ENCODE data around the gene ARMC7. TPM values are rescaled to one million over a fixed set of nuclear protein-coding genes. Genes with fewer than 3 reads are reported as not detected.
"Not testable (repeated sequence)": the region's sequence is repeated elsewhere in the genome, so short reads cannot be mapped to it uniquely, and the experiment has no call there.

Gene ARMC7
- total RNA-seq, 2 donors from 2014 or later = 20.0 to 26.6 TPM

- Histone ChIP-seq H3K27ac (ENCODE audit: low read depth, low read length) (peak within 1 kb of the TSS; percentile 86), H3K9ac (ENCODE audit: extremely low read depth, low read length, poor library complexity, severe bottlenecking) (peak within 1 kb of the TSS; percentile 73), H3K36me3 (ENCODE audit: control insufficient read depth, insufficient read depth, low read length) (peaks cover 41% of the 10 kb centered on the region), H3K27me3 (ENCODE audit: control insufficient read depth, insufficient read depth, low read length, poor library complexity, severe bottlenecking) (no peaks in the 10 kb centered on the region), H3K9me3 (ENCODE audit: control insufficient read depth, low read length) (no peaks in the 10 kb centered on the region), H3K4me3 (ENCODE audit: low read length) (peak within 1 kb of the TSS; percentile 83), H3K4me1 (ENCODE audit: control insufficient read depth, insufficient read depth, low read length) (peaks cover 3% of the 10 kb centered on the region)
- Mint-ChIP-seq H3K27ac (peak within 1 kb of the TSS; percentile 90), H3K4me1 (peaks cover 4% of the 10 kb centered on the region), H3K36me3 (ENCODE audit: low read depth) (peaks cover 24% of the 10 kb centered on the region), H3K9me3 (no peaks in the 10 kb centered on the region), H3K27me3 (ENCODE audit: insufficient read depth) (no peaks in the 10 kb centered on the region), H3K4me3 (peak within 1 kb of the TSS; percentile 79)
- 3 to 4% methylated on average over 60 to 82 of the region's 82 CpGs for WGBS, 2 experiments (ENCODE audit: insufficient coverage in 1 of 2, insufficient read length in 1 of 2)
- TF ChIP-seq CTCF (conservative IDR thresholded peaks at IDR 0.05) = peak; percentile 94
- peak; percentile 97 for DNase-seq
These were observed 21.7 kb downstream of the ARMC7 start, which contains the start of gene NT5C for GRCh38 chr17:75131278-75132017. TSS of gene NT5C (minus strand) at chr17:75131742. CDS start at chr17:75131707, 35 bp downstream.

- 87 to 90% methylated on average over 33 to 40 of the region's 40 CpGs for WGBS, 2 experiments (ENCODE audit: insufficient coverage in 1 of 2, insufficient read length in 1 of 2)
- Mint-ChIP-seq H3K27ac (peak overlapping the region; percentile 88), H3K4me3 (peak overlapping the region; percentile 79), H3K36me3 (ENCODE audit: low read depth) (peaks cover 30% of the 10 kb centered on the region)
- Histone ChIP-seq H3K4me3 (ENCODE audit: low read length) (peak overlapping the region; percentile 83), H3K9ac (ENCODE audit: extremely low read depth, low read length, poor library complexity, severe bottlenecking) (peak overlapping the region; percentile 11), H3K27ac (ENCODE audit: low read depth, low read length) (peak overlapping the region; percentile 86), H3K36me3 (ENCODE audit: control insufficient read depth, insufficient read depth, low read length) (peaks cover 43% of the 10 kb centered on the region)
- H3K4me1 ChIP-seq (ENCODE audit: control insufficient read depth, insufficient read depth, low read length); H3K9me3 ChIP-seq (ENCODE audit: control insufficient read depth, low read length); H3K4me1 Mint-ChIP-seq; H3K27me3 ChIP-seq (ENCODE audit: control insufficient read depth, insufficient read depth, low read length, poor library complexity, severe bottlenecking); H3K27me3 Mint-ChIP-seq (ENCODE audit: insufficient read depth); H3K9me3 Mint-ChIP-seq; DNase-seq: not testable (repeated sequence)
These were observed 22.5 kb downstream of the ARMC7 start for GRCh38 chr17:75132018-75133000.

- Mint-ChIP-seq H3K4me1 (peaks cover 4% of the 10 kb centered on the region), H3K9me3 (no peaks in the 10 kb centered on the region), H3K27me3 (ENCODE audit: insufficient read depth) (no peaks in the 10 kb centered on the region), H3K36me3 (ENCODE audit: low read depth) (peaks cover 30% of the 10 kb centered on the region), H3K27ac (no peak overlapping the region), H3K4me3 (no peak overlapping the region)
- Histone ChIP-seq H3K4me1 (ENCODE audit: control insufficient read depth, insufficient read depth, low read length) (peaks cover 3% of the 10 kb centered on the region), H3K4me3 (ENCODE audit: low read length) (no peak overlapping the region), H3K9ac (ENCODE audit: extremely low read depth, low read length, poor library complexity, severe bottlenecking) (no peak overlapping the region), H3K27ac (ENCODE audit: low read depth, low read length) (no peak overlapping the region), H3K9me3 (ENCODE audit: control insufficient read depth, low read length) (no peaks in the 10 kb centered on the region), H3K36me3 (ENCODE audit: control insufficient read depth, insufficient read depth, low read length) (peaks cover 47% of the 10 kb centered on the region), H3K27me3 (ENCODE audit: control insufficient read depth, insufficient read depth, low read length, poor library complexity, severe bottlenecking) (no peaks in the 10 kb centered on the region)
- DNase-seq = no peak
- WGBS, 2 experiments (ENCODE audit: insufficient coverage in 1 of 2, insufficient read length in 1 of 2) = 95 to 100% methylated on average over 2 to 3 of the region's 3 CpGs
- TF ChIP-seq CTCF (conservative IDR thresholded peaks at IDR 0.05) = no peak
These were observed 23.2 kb downstream of the ARMC7 start for GRCh38 chr17:75133001-75133400.

GRCh38 chr17:75133607-75134347 is 24.0 kb downstream of the ARMC7 start:
- WGBS, 2 experiments (ENCODE audit: insufficient coverage in 1 of 2, insufficient read length in 1 of 2) = 95 to 97% methylated on average over 7 to 14 of the region's 14 CpGs
- H3K9me3 ChIP-seq (ENCODE audit: control insufficient read depth, low read length); H3K27ac ChIP-seq (ENCODE audit: low read depth, low read length); H3K4me1 ChIP-seq (ENCODE audit: control insufficient read depth, insufficient read depth, low read length); H3K4me3 Mint-ChIP-seq; H3K4me1 Mint-ChIP-seq; H3K27me3 ChIP-seq (ENCODE audit: control insufficient read depth, insufficient read depth, low read length, poor library complexity, severe bottlenecking); H3K27me3 Mint-ChIP-seq (ENCODE audit: insufficient read depth); H3K9ac ChIP-seq (ENCODE audit: extremely low read depth, low read length, poor library complexity, severe bottlenecking); H3K4me3 ChIP-seq (ENCODE audit: low read length); H3K9me3 Mint-ChIP-seq; DNase-seq: not testable (repeated sequence)
- Mint-ChIP-seq H3K27ac (peak overlapping the region; percentile 70), H3K36me3 (ENCODE audit: low read depth) (peaks cover 30% of the 10 kb centered on the region)
- peaks cover 55% of the 10 kb centered on the region for H3K36me3 ChIP-seq (ENCODE audit: control insufficient read depth, insufficient read depth, low read length)
